HFF-Myc (cell line): Measurements from ENCODE around the gene MYH7B.

Source experiments
- DNase-seq: peaks from one replicate; pipeline ENCODE4 v3.0.0-alpha.2; 2011; ENCODE audit warnings: low read depth; ENCODE audit errors: extremely low read depth
- H3K4me3 ChIP-seq: replicated peaks from 2 replicates; pipeline ENCODE4 v1.5.1; 2011; ENCODE audit warnings: low read depth, mild to moderate bottlenecking, control low read depth, low read length
- TF ChIP-seq, protein P1 (sequence below): IDR thresholded peaks from 2 replicates; pipeline ENCODE4 v1.5.1; 2012; ENCODE audit warnings: mild to moderate bottlenecking, low read depth, low read length, control low read depth; ENCODE audit errors: missing control alignments

MYH7B gene

DNA sequence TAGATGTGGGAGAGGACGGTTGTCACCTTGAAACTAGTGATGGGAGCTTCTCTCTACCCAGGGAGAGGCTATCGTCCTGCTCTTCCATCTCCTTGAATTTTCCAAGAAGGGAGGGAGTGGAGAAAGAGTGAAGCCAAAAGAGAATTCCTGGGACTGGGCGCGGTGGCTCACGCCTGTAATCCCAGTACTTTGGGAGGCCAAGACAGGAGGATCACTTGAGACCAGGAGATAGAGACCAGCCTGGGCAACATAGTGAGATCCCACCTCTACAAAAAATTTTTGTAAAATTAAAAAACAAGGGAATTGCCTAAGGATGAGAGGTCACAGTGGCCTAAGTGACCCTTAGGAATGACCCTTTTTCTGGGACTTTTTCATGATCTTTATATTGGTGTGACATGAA lies 8.8 kb downstream of the MYH7B start:
- no peak for DNase-seq
- no peak overlapping the region for H3K4me3 ChIP-seq
- TF ChIP-seq, protein P1, sequence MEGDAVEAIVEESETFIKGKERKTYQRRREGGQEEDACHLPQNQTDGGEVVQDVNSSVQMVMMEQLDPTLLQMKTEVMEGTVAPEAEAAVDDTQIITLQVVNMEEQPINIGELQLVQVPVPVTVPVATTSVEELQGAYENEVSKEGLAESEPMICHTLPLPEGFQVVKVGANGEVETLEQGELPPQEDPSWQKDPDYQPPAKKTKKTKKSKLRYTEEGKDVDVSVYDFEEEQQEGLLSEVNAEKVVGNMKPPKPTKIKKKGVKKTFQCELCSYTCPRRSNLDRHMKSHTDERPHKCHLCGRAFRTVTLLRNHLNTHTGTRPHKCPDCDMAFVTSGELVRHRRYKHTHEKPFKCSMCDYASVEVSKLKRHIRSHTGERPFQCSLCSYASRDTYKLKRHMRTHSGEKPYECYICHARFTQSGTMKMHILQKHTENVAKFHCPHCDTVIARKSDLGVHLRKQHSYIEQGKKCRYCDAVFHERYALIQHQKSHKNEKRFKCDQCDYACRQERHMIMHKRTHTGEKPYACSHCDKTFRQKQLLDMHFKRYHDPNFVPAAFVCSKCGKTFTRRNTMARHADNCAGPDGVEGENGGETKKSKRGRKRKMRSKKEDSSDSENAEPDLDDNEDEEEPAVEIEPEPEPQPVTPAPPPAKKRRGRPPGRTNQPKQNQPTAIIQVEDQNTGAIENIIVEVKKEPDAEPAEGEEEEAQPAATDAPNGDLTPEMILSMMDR = no peak

DNA sequence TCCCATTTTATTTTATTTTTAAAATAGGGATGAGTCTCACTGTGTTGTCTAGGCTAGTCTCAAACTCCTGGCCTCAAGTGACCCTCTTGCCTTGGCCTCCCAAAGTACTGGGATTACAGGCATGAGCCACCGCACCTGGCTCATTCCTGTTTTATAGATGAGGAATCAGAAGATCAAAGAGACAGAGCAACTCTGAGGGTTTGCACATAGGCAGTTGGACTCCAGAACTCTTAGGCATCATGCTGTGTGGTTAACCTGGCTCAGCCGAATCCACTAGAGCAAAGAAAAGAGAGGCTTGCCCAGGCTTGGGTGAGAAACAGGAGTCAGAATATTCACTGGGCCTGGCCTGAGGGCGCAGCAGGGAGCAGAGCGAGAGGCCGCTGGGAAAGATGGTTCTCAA lies 9.4 kb downstream of the MYH7B start:
- no peak for DNase-seq
- no peak overlapping the region for H3K4me3 ChIP-seq
- TF ChIP-seq, protein P1 = no peak

DNA sequence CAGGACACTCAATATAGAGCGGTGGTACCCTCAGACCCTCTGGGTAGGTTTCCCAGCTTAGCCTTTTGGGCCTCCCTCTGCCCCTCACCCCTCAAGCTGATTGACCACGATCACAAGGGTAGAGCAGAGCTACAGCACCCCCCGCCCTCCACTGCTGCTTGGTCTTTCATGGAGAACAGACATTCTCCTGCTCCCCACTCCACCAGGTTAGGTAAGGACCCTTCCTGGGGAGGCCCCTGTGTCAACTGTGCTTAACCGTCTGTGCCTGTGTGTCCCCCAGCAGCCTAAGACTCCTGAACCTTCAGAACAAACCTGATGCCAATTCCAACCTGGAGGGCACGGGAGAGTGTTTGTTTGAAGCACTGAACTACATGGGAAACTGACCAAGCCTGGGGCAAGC lies 11.8 kb downstream of the MYH7B start:
- TF ChIP-seq, protein P1 = no peak
- DNase-seq = no peak
- no peak overlapping the region for H3K4me3 ChIP-seq

DNA sequence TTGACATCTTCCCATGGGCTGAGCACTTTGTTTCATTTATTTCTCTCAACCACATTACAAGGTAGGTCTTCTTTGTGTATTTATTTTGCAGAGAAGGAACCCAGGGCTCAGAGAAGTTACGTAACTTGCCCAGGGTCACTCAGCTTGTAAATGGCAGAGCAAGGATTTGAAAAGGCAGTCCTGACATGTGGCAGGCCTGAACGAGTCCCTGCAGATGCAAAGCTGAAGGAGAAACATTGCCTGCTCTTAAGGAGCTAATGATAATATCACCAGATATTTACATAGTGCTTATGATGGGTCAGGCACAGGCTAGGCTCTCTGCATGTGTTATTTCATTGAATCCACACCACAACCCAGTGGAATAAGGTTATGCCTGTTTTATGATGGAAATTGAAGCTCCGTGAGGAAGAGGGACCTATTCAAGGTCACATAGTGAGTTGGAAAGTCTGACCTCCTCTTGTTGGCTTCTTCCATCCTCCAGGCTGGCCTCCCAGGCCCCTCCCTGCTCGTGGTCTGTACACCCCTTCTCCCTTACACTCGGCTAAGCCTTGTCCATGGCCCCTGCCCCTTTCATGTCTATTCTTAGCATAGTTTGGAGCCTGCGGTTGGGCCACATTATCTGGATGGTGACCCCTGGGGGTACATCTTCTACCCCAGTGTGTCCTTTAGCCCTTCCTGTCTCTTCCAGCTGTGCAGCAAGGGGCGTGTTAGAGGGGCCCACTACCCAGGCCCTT lies 12.5 kb downstream of the MYH7B start:
- TF ChIP-seq, protein P1 = no peak
- H3K4me3 ChIP-seq = no peak overlapping the region
- no peak for DNase-seq

DNA sequence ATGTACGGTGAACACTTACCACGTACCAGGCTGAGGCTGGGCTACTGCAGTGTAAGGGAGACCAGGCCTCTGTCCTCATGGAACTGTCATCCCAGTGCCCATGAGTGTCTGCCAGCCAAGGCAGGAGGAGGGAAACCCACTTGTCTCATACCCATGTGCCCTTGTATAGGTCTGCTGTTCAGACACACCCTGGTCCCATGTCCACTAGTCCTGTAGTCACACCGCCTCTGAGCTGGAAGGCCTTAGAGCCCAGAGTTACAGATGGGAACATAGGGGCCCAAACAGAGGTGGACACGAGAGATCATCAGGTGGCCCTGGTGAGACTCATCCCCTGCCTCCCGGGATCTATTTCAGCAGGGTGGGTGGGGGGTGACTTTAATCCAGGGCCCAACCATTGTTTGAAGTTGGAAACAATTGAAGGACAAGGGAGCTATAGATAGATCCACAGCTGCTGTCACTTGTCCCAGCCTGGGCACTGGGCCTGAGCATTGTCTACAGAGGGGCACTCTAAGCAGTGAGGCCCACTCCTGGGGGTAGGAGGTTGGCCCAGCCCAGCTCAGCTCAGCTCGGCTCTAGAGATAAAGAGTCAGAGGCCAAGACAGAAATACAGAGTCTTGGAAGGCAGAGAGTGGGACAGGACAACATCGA lies 14.6 kb downstream of the MYH7B start:
- no peak for DNase-seq
- no peak overlapping the region for H3K4me3 ChIP-seq
- TF ChIP-seq, protein P1 = no peak

DNA sequence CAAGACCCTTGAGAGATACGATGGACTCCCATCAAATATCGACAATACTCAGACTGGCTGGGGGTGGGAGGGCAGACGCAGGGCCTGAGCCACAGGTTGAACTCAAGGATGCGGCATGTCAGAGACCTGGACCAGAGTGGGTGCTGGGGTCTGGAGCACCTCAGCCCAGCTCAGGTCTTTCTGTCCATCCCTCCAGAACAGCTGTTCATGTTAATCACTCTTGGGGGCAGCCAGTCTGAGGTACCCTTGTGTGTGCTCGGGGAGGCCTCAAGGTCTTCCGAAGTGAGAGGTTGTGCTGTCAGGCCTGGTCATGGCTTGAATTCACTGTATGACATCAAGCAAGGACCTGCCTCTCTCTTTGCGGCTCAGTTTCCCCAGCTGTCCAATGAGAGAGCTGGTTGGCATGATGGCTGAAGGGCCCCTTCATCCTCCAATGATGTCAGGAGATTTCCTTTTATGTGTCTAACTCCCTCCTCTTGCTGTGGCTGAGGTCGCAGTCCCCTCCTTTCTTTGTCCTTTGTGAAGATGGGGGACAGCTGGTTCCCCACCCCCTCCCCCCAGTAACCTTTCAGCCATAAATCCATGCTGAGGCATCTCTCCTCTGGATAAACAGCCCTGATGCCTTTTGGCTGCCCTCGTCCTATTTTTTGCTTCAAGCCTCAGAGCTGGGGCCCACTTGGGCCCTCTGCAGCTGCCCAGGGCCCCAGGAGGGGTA lies 15.3 kb downstream of the MYH7B start:
- no peak overlapping the region for H3K4me3 ChIP-seq
- no peak for DNase-seq
- TF ChIP-seq, protein P1 = no peak
